GM10847 (cell line): Measurements from ENCODE around the gene RCOR1.

Experiments used
- POLR2A ChIP-seq: IDR thresholded peaks from 2 replicates; pipeline ENCODE4 v1.6.1; 2011; ENCODE audit not compliant: insufficient read length; ENCODE audit errors: extremely low read depth

The RCOR1 gene

GRCh38 chr14:102565331-102565887 is 27.0 kb upstream of the RCOR1 start:
- no peak for TF ChIP-seq POLR2A

- TF ChIP-seq POLR2A, result no peak
Measured at GRCh38 chr14:102565959-102566358, 26.5 kb upstream of the RCOR1 start.

- no peak for TF ChIP-seq POLR2A
Measured at GRCh38 chr14:102568115-102568614, 24.3 kb upstream of the RCOR1 start.

- TF ChIP-seq POLR2A, result no peak
Measured at GRCh38 chr14:102570334-102570995, 22.0 kb upstream of the RCOR1 start.

- TF ChIP-seq POLR2A, result no peak
Measured at GRCh38 chr14:102571043-102571442, 21.4 kb upstream of the RCOR1 start.

- no peak for TF ChIP-seq POLR2A
Measured at GRCh38 chr14:102571478-102572042, 20.9 kb upstream of the RCOR1 start.

- no peak for TF ChIP-seq POLR2A
Measured at GRCh38 chr14:102573591-102574046, 18.8 kb upstream of the RCOR1 start.

GRCh38 chr14:102574281-102575159 is 17.9 kb upstream of the RCOR1 start:
- no peak for TF ChIP-seq POLR2A

GRCh38 chr14:102575160-102575845 is 17.1 kb upstream of the RCOR1 start:
- TF ChIP-seq POLR2A, result no peak

- TF ChIP-seq POLR2A, result no peak
Measured at GRCh38 chr14:102578821-102579220, 13.6 kb upstream of the RCOR1 start.

- TF ChIP-seq POLR2A, result no peak
Measured at GRCh38 chr14:102579696-102580549, 12.5 kb upstream of the RCOR1 start.

GRCh38 chr14:102580550-102581110 is 11.8 kb upstream of the RCOR1 start:
- TF ChIP-seq POLR2A, result no peak

GRCh38 chr14:102581193-102581592 is 11.3 kb upstream of the RCOR1 start:
- no peak for TF ChIP-seq POLR2A

- TF ChIP-seq POLR2A, result no peak
Measured at GRCh38 chr14:102583726-102584125, 8.7 kb upstream of the RCOR1 start.
